HEK293 (cell line): Measurements from ENCODE around the gene ITPR3.

Source experiments
- CTCF ChIA-PET: fragments of 350-600 bp; formaldehyde crosslinking; extraction: SDS; loops from one replicate; lab custom pipeline; 2021; ENCODE audit warnings: antibody characterized with exemption; lab: Yijun Ruan, JAX
- POLR2A ChIA-PET: fragments of 300-600 bp; formaldehyde crosslinking; extraction: SDS; loops from one replicate; lab custom pipeline; 2020; ENCODE audit warnings: antibody characterized with exemption, inconsistent platforms; lab: Yijun Ruan, JAX
- H3K27ac ChIP-seq: fragments of 200-500 bp; sonication (Bioruptor generic); 2 replicates; pipeline ENCODE4 v1.5.1; 2014; ENCODE audit warnings: low read depth, low read length, control low read depth, inconsistent platforms; ENCODE audit errors: extremely low read depth
- H3K36me3 ChIP-seq, 2 experiments: fragments of 200-500 bp in 1 of 2; sonication (Bioruptor generic) in 1 of 2; 1 replicate in 1 of 2; 2 replicates in 1 of 2; pipeline ENCODE4 v1.5.1; 2014 to 2017; ENCODE audit warnings: inconsistent platforms in 2 of 2, low read length in 2 of 2; ENCODE audit not compliant: control insufficient read depth in 2 of 2, insufficient read depth in 1 of 2
- H3K4me1 ChIP-seq: fragments of 200-500 bp; sonication (Bioruptor generic); 2 replicates; pipeline ENCODE4 v1.5.1; 2014; ENCODE audit warnings: mild to moderate bottlenecking, low read length, inconsistent platforms; ENCODE audit not compliant: control insufficient read depth, insufficient read depth
- H3K4me3 ChIP-seq: 2 replicates; pipeline ENCODE4 v1.5.1; 2011; ENCODE audit warnings: low read depth, mild to moderate bottlenecking, control low read depth, low read length, moderate library complexity
- H3K9me3 ChIP-seq: fragments of 200-500 bp; sonication (Bioruptor generic); 2 replicates; pipeline ENCODE4 v1.5.1; 2014; ENCODE audit warnings: low read depth, low read length, inconsistent platforms; ENCODE audit not compliant: control insufficient read depth, insufficient read depth
- EGR2 ChIP-seq: fragments of 450-650 bp; formaldehyde crosslinking; IDR thresholded peaks from 2 replicates; pipeline ENCODE4 v1.5.1; 2016; ENCODE audit warnings: low read depth, missing biosample characterization, missing genetic modification characterization
- GLIS1 ChIP-seq: fragments of 450-650 bp; formaldehyde crosslinking; IDR thresholded peaks from 2 replicates; pipeline ENCODE4 v1.5.1; 2016; ENCODE audit warnings: missing biosample characterization, missing genetic modification characterization
- HOXA7 ChIP-seq: sonication (generic); formaldehyde crosslinking; IDR thresholded peaks from 2 replicates; pipeline ENCODE4 v1.8.1; 2022; ENCODE audit warnings: missing genetic modification reagents, borderline replicate concordance
- KLF8 ChIP-seq: fragments of 450-650 bp; formaldehyde crosslinking; IDR thresholded peaks from 2 replicates; pipeline ENCODE4 v1.5.1; 2016; ENCODE audit warnings: missing biosample characterization, missing genetic modification characterization
- OSR2 ChIP-seq: fragments of 450-650 bp; formaldehyde crosslinking; IDR thresholded peaks from 2 replicates; pipeline ENCODE4 v1.5.1; 2016; ENCODE audit warnings: missing biosample characterization, missing genetic modification characterization
- REPIN1 ChIP-seq: fragments of 450-650 bp; formaldehyde crosslinking; IDR thresholded peaks from 2 replicates; pipeline ENCODE4 v1.5.1; 2017; ENCODE audit warnings: missing biosample characterization, missing genetic modification characterization, low read depth
- SCRT1 ChIP-seq: fragments of 450-650 bp; formaldehyde crosslinking; IDR thresholded peaks from 2 replicates; pipeline ENCODE4 v1.5.1; 2016; ENCODE audit warnings: missing biosample characterization, missing genetic modification characterization, borderline replicate concordance
- SETDB1 ChIP-seq: IDR thresholded peaks from one replicate; pipeline ENCODE4 v1.6.1; 2017; ENCODE audit warnings: mild to moderate bottlenecking, low read length, moderate library complexity, mixed read lengths; ENCODE audit not compliant: insufficient read length
- SP3 ChIP-seq: fragments of 450-650 bp; formaldehyde crosslinking; IDR thresholded peaks from 2 replicates; pipeline ENCODE4 v1.5.1; 2016; ENCODE audit warnings: missing biosample characterization, missing genetic modification characterization
- ZBTB8A ChIP-seq: fragments of 450-650 bp; formaldehyde crosslinking; IDR thresholded peaks from 2 replicates; pipeline ENCODE4 v1.5.1; 2016; ENCODE audit warnings: missing biosample characterization, missing genetic modification characterization
- ZFHX2 ChIP-seq: fragments of 450-650 bp; formaldehyde crosslinking; conservative IDR thresholded peaks from 2 replicates; pipeline ENCODE4 v1.5.1; 2016; ENCODE audit warnings: missing biosample characterization, missing genetic modification characterization
- ZFP3 ChIP-seq: fragments of 450-650 bp; formaldehyde crosslinking; IDR thresholded peaks from 2 replicates; pipeline ENCODE4 v1.5.1; 2016; ENCODE audit warnings: low read depth, missing biosample characterization, missing genetic modification characterization
- ZIC2 ChIP-seq: fragments of 450-650 bp; formaldehyde crosslinking; IDR thresholded peaks from 2 replicates; pipeline ENCODE4 v1.5.1; 2016; ENCODE audit warnings: missing biosample characterization, missing genetic modification characterization
- ZNF114 ChIP-seq: fragments of 450-650 bp; formaldehyde crosslinking; IDR thresholded peaks from 2 replicates; pipeline ENCODE4 v1.5.0; 2017; ENCODE audit warnings: missing biosample characterization, missing genetic modification characterization
- ZNF121 ChIP-seq: fragments of 450-650 bp; formaldehyde crosslinking; IDR thresholded peaks from 2 replicates; pipeline ENCODE4 v1.5.1; 2016; ENCODE audit warnings: missing biosample characterization, missing genetic modification characterization
- ZNF184 ChIP-seq: fragments of 450-650 bp; IDR thresholded peaks from 2 replicates; pipeline ENCODE4 v1.5.1; 2018; ENCODE audit warnings: missing biosample characterization, mild to moderate bottlenecking, missing genetic modification characterization
- ZNF366 ChIP-seq: fragments of 450-650 bp; formaldehyde crosslinking; conservative IDR thresholded peaks from 2 replicates; pipeline ENCODE4 v1.5.1; 2016; ENCODE audit warnings: missing biosample characterization, missing genetic modification characterization
- ZNF394 ChIP-seq: fragments of 450-650 bp; formaldehyde crosslinking; IDR thresholded peaks from 2 replicates; pipeline ENCODE4 v1.5.1; 2016; ENCODE audit warnings: missing biosample characterization, missing genetic modification characterization, mild to moderate bottlenecking, moderate library complexity, borderline replicate concordance
- ZNF473 ChIP-seq: fragments of 450-650 bp; formaldehyde crosslinking; IDR thresholded peaks from 2 replicates; pipeline ENCODE4 v1.5.1; 2017; ENCODE audit warnings: missing biosample characterization, missing genetic modification characterization
- ZNF514 ChIP-seq: fragments of 450-650 bp; formaldehyde crosslinking; IDR thresholded peaks from 2 replicates; pipeline ENCODE4 v1.5.1; 2016; ENCODE audit warnings: missing biosample characterization, missing genetic modification characterization
- ZNF626 ChIP-seq: fragments of 450-650 bp; sonication (Bioruptor Pico); formaldehyde crosslinking; IDR thresholded peaks from 2 replicates; pipeline ENCODE4 v1.5.1; 2018; ENCODE audit warnings: missing biosample characterization, missing genetic modification characterization, inconsistent platforms
- ZNF629 ChIP-seq: fragments of 450-650 bp; formaldehyde crosslinking; IDR thresholded peaks from 2 replicates; pipeline ENCODE4 v1.5.1; 2017; ENCODE audit warnings: missing biosample characterization, missing genetic modification characterization
- ZNF670 ChIP-seq: fragments of 450-650 bp; formaldehyde crosslinking; IDR thresholded peaks from 2 replicates; pipeline ENCODE4 v1.5.1; 2016; ENCODE audit warnings: missing biosample characterization, missing genetic modification characterization, low read depth
- ZNF776 ChIP-seq: fragments of 450-650 bp; formaldehyde crosslinking; IDR thresholded peaks from 2 replicates; pipeline ENCODE4 v1.5.0; 2017; ENCODE audit warnings: missing biosample characterization, missing genetic modification characterization, borderline replicate concordance
- ZNF785 ChIP-seq: fragments of 450-650 bp; formaldehyde crosslinking; IDR thresholded peaks from 2 replicates; pipeline ENCODE4 v1.5.1; 2016; ENCODE audit warnings: missing biosample characterization, missing genetic modification characterization
- TF ChIP-seq, protein P1 (sequence below): fragments of 450-650 bp; formaldehyde crosslinking; IDR thresholded peaks from 2 replicates; pipeline ENCODE4 v1.5.1; 2016; ENCODE audit warnings: missing biosample characterization, missing genetic modification characterization
- TF ChIP-seq, protein P2 (sequence below): fragments of 450-650 bp; formaldehyde crosslinking; IDR thresholded peaks from 2 replicates; pipeline ENCODE4 v1.5.1; 2016; ENCODE audit warnings: missing biosample characterization, missing genetic modification characterization
- TF ChIP-seq, protein P3 (sequence below): sonication (generic); formaldehyde crosslinking; IDR thresholded peaks from 2 replicates; pipeline ENCODE4 v1.8.1; 2022; ENCODE audit warnings: mild to moderate bottlenecking, moderate library complexity, missing genetic modification reagents
- TF ChIP-seq, protein P4 (sequence below): fragments of 450-650 bp; formaldehyde crosslinking; IDR thresholded peaks from 2 replicates; pipeline ENCODE4 v1.5.1; 2017; ENCODE audit warnings: missing biosample characterization, missing genetic modification characterization

The ITPR3 gene

DNA sequence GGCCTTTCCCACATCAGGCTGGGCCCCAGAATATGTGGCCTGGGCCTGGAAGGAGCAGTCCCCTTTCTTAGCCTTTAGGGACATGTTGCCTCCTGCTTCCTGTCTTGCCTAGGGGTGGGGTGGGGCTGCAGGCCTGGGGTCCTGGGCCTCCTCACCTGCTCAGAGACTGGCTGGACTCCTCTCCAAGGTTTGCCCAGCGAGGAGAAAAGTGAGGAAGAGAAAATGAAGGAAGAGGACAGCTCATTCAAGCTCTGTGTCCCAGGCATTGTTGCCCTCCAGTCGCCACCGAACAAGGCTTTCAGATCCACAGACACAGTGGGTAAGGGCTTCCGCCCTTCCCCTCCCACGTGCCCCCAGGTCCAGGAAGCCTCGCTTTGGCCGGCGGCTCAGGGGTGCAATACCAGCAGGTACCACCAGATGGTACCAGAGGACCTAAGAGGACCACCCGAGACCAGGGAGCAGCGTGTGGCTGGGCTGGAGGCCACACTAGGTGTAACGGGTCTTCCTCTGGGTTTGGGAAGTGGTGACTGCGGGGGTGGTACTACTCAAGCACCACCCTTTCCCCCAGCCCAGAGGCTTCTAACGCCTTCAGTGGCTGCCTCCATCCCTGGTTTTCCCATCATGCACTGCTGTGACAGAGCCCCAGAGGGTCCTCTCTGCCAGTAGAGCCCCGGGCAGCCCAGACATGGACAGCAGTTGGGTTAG is 35.6 kb upstream of the ITPR3 start:
- Histone ChIP-seq H3K36me3 (no peaks in the 10 kb centered on the region), H3K4me1 (no peaks in the 10 kb centered on the region; the same call in 1 of the 2 replicates), H3K9me3 (no peaks in the 10 kb centered on the region), H3K4me3 (no peak overlapping the region), H3K27ac (no peak overlapping the region; the same call in 1 of the 2 replicates)
- POLR2A ChIA-PET: interaction anchor here (1.9 kb wide), 1 partner anchor 48 kb away, joined by 4 read pairs; no protein-coding TSS in a partner anchor
- CTCF ChIA-PET: interaction anchor here (0.6 to 4.8 kb wide), 39 partner anchors 9 to 569 kb away, joined by 3 to 93 read pairs (median 4); partner anchors contain the start of gene UQCC2
- TF ChIP-seq ZFHX2: peak; percentile 88
- no peak for TF ChIP-seq SETDB1
- TF ChIP-seq GLIS1 (tag by site-specific recombination): peak; percentile 31; the same call in 1 of the 2 replicates
- TF ChIP-seq ZIC2: peak; percentile 26
- TF ChIP-seq, protein P1, sequence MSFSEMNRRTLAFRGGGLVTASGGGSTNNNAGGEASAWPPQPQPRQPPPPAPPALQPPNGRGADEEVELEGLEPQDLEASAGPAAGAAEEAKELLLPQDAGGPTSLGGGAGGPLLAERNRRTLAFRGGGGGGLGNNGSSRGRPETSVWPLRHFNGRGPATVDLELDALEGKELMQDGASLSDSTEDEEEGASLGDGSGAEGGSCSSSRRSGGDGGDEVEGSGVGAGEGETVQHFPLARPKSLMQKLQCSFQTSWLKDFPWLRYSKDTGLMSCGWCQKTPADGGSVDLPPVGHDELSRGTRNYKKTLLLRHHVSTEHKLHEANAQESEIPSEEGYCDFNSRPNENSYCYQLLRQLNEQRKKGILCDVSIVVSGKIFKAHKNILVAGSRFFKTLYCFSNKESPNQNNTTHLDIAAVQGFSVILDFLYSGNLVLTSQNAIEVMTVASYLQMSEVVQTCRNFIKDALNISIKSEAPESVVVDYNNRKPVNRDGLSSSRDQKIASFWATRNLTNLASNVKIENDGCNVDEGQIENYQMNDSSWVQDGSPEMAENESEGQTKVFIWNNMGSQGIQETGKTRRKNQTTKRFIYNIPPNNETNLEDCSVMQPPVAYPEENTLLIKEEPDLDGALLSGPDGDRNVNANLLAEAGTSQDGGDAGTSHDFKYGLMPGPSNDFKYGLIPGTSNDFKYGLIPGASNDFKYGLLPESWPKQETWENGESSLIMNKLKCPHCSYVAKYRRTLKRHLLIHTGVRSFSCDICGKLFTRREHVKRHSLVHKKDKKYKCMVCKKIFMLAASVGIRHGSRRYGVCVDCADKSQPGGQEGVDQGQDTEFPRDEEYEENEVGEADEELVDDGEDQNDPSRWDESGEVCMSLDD (tag by site-specific recombination): no peak
- TF ChIP-seq, protein P2, sequence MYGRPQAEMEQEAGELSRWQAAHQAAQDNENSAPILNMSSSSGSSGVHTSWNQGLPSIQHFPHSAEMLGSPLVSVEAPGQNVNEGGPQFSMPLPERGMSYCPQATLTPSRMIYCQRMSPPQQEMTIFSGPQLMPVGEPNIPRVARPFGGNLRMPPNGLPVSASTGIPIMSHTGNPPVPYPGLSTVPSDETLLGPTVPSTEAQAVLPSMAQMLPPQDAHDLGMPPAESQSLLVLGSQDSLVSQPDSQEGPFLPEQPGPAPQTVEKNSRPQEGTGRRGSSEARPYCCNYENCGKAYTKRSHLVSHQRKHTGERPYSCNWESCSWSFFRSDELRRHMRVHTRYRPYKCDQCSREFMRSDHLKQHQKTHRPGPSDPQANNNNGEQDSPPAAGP (tag by site-specific recombination): peak; percentile 53
- 0 out of 2 replicates have a peak, but pooled peaks have one; percentile 11 for TF ChIP-seq ZNF629 (tag by site-specific recombination)
- no peak for TF ChIP-seq ZFP3 (tag by site-specific recombination)
- TF ChIP-seq ZNF776 (tag by site-specific recombination): no peak
- TF ChIP-seq ZNF785: no peak
- TF ChIP-seq ZNF473 (tag by site-specific recombination): no peak
- no peak for TF ChIP-seq SCRT1 (tag by site-specific recombination)
- TF ChIP-seq KLF8 (tag by site-specific recombination): 0 out of 2 replicates have a peak, but pooled peaks have one; percentile 10
- TF ChIP-seq EGR2 (tag by site-specific recombination): peak; percentile 80
- TF ChIP-seq, protein P3, sequence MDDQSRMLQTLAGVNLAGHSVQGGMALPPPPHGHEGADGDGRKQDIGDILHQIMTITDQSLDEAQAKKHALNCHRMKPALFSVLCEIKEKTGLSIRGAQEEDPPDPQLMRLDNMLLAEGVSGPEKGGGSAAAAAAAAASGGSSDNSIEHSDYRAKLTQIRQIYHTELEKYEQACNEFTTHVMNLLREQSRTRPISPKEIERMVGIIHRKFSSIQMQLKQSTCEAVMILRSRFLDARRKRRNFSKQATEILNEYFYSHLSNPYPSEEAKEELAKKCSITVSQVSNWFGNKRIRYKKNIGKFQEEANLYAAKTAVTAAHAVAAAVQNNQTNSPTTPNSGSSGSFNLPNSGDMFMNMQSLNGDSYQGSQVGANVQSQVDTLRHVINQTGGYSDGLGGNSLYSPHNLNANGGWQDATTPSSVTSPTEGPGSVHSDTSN (CRISPR knock-in tag): 0 out of 2 replicates have a peak, but pooled peaks have one; percentile 50
- TF ChIP-seq ZNF514 (tag by site-specific recombination): no peak
- TF ChIP-seq ZNF184: no peak
- TF ChIP-seq, protein P4, sequence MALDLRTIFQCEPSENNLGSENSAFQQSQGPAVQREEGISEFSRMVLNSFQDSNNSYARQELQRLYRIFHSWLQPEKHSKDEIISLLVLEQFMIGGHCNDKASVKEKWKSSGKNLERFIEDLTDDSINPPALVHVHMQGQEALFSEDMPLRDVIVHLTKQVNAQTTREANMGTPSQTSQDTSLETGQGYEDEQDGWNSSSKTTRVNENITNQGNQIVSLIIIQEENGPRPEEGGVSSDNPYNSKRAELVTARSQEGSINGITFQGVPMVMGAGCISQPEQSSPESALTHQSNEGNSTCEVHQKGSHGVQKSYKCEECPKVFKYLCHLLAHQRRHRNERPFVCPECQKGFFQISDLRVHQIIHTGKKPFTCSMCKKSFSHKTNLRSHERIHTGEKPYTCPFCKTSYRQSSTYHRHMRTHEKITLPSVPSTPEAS: no peak
- TF ChIP-seq SP3 (tag by site-specific recombination): peak; percentile 42
- TF ChIP-seq ZBTB8A (tag by site-specific recombination): no peak
- TF ChIP-seq REPIN1 (tag by site-specific recombination): no peak
- no peak for TF ChIP-seq ZNF114 (tag by site-specific recombination)
- TF ChIP-seq OSR2 (tag by site-specific recombination): no peak
- no peak for TF ChIP-seq ZNF670 (tag by site-specific recombination)
- no peak for TF ChIP-seq ZNF366 (tag by site-specific recombination)
- no peak for TF ChIP-seq ZNF121
- peak; percentile 66; the same call in 1 of the 2 replicates for TF ChIP-seq ZNF394 (tag by site-specific recombination)
- TF ChIP-seq ZNF626 (tag by site-specific recombination): no peak
- TF ChIP-seq HOXA7 (CRISPR knock-in tag): no peak
